Measurements from ENCODE around the gene GP2. TPM values are rescaled to one million over a fixed set of nuclear protein-coding genes. Genes with fewer than 3 reads are reported as not detected.

The GP2 gene
- polyA plus RNA-seq, 3 donors, result not detected

GRCh38 chr16:20325005-20325404, 2.3 kb downstream of the GP2 start:
- Histone ChIP-seq H3K27ac (ENCODE audit: low read depth in 1 of 2, low read length in 2 of 2) (no peak overlapping the region), H3K4me2 (replicated peaks; ENCODE audit: extremely low read depth, low read length, poor library complexity, severe bottlenecking) (no peak overlapping the region), H3K4me3 (replicated peaks in 1 of 3; ENCODE audit: low read depth in 2 of 3, low read length in 3 of 3) (no peak overlapping the region), H3K79me2 (ENCODE audit: insufficient read depth, low read length) (no peaks in the 10 kb centered on the region), H3K4me1 (ENCODE audit: control insufficient read depth in 1 of 2, insufficient read depth in 2 of 2, low read length in 2 of 2) (no peaks in the 10 kb centered on the region), H3K27me3 (ENCODE audit: control insufficient read depth in 2 of 2, insufficient read depth in 2 of 2, low read length in 2 of 2) (no peaks in the 10 kb centered on the region), H2AFZ (ENCODE audit: insufficient read depth, low read depth, low read length, poor library complexity, severe bottlenecking) (no peak overlapping the region), H3K36me3 (replicated peaks in 1 of 2; ENCODE audit: control insufficient read depth in 1 of 2, insufficient read depth in 2 of 2, low read length in 2 of 2) (no peaks in the 10 kb centered on the region), H3K9me3 (replicated peaks in 1 of 2; ENCODE audit: control insufficient read depth in 1 of 2, insufficient read depth in 1 of 2, low read length in 2 of 2) (no peaks in the 10 kb centered on the region), H4K20me1 (ENCODE audit: insufficient read depth, low read length) (no peaks in the 10 kb centered on the region), H3K9ac (ENCODE audit: insufficient read depth, low read length, poor library complexity, severe bottlenecking) (no peak overlapping the region)
- H3K36me3 Mint-ChIP-seq, result no peaks in the 10 kb centered on the region
- intact Hi-C loops (cut with micrococcal nuclease), result no loop called here
- no peak for TF ChIP-seq CTCF (IDR thresholded peaks at IDR 0.05)
- no peak overlapping the region for H3K4me3 Mint-ChIP-seq
- WGBS (ENCODE audit: insufficient coverage), result no CpG with 5 or more reads among the region's 3 CpGs
- H3K9me3 Mint-ChIP-seq, result peaks cover 0 to 6% (median 0%) of the 10 kb centered on the region in 7 donors
- H3K4me1 Mint-ChIP-seq, result no peaks in the 10 kb centered on the region
- no peak overlapping the region for H3K27ac Mint-ChIP-seq
- H3K27me3 Mint-ChIP-seq (ENCODE audit: low read depth in 3 of 3), result peaks cover 3 to 6% (median 3%) of the 10 kb centered on the region in 3 donors
- no peak for DNase-seq

GRCh38 chr16:20323591-20324117, 3.7 kb downstream of the GP2 start:
- Histone ChIP-seq H3K4me2 (replicated peaks; ENCODE audit: extremely low read depth, low read length, poor library complexity, severe bottlenecking) (no peak overlapping the region), H3K9me3 (replicated peaks in 1 of 2; ENCODE audit: control insufficient read depth in 1 of 2, insufficient read depth in 1 of 2, low read length in 2 of 2) (no peaks in the 10 kb centered on the region), H3K9ac (ENCODE audit: insufficient read depth, low read length, poor library complexity, severe bottlenecking) (no peak overlapping the region), H3K36me3 (replicated peaks in 1 of 2; ENCODE audit: control insufficient read depth in 1 of 2, insufficient read depth in 2 of 2, low read length in 2 of 2) (no peaks in the 10 kb centered on the region), H3K27ac (ENCODE audit: low read depth in 1 of 2, low read length in 2 of 2) (no peak overlapping the region), H3K4me1 (ENCODE audit: control insufficient read depth in 1 of 2, insufficient read depth in 2 of 2, low read length in 2 of 2) (no peaks in the 10 kb centered on the region), H3K79me2 (ENCODE audit: insufficient read depth, low read length) (no peaks in the 10 kb centered on the region), H4K20me1 (ENCODE audit: insufficient read depth, low read length) (no peaks in the 10 kb centered on the region), H3K4me3 (replicated peaks in 1 of 3; ENCODE audit: low read depth in 2 of 3, low read length in 3 of 3) (no peak overlapping the region), H2AFZ (ENCODE audit: insufficient read depth, low read depth, low read length, poor library complexity, severe bottlenecking) (no peak overlapping the region), H3K27me3 (ENCODE audit: control insufficient read depth in 2 of 2, insufficient read depth in 2 of 2, low read length in 2 of 2) (no peaks in the 10 kb centered on the region)
- H3K27me3 Mint-ChIP-seq (ENCODE audit: low read depth in 3 of 3), result peaks cover 3 to 4% (median 3%) of the 10 kb centered on the region in 3 donors
- H3K27ac Mint-ChIP-seq, result no peak overlapping the region
- WGBS (ENCODE audit: insufficient coverage), result 74% methylated on average over 6 of the region's 9 CpGs
- no peaks in the 10 kb centered on the region for H3K36me3 Mint-ChIP-seq
- no peak for DNase-seq
- intact Hi-C loops (cut with micrococcal nuclease), result no loop called here
- H3K4me1 Mint-ChIP-seq, result no peaks in the 10 kb centered on the region
- TF ChIP-seq CTCF (IDR thresholded peaks at IDR 0.05), result no peak
- peaks cover 0 to 6% (median 0%) of the 10 kb centered on the region in 7 donors for H3K9me3 Mint-ChIP-seq
- no peak overlapping the region for H3K4me3 Mint-ChIP-seq
